NCI-H446 treated with DMSO at 0.1 percent for 48 hours (cell line): ENCODE results near the gene DCP2.

Source experiments
- DNase-seq: peaks from one replicate; lab custom pipeline; 2025; lab: John Stamatoyannopoulos, UW

Gene DCP2

GRCh38 chr5:112967520-112968083 lies 9.0 kb upstream of the DCP2 start:
- no peak for DNase-seq

GRCh38 chr5:112968411-112969106 lies 8.0 kb upstream of the DCP2 start:
- no peak for DNase-seq

GRCh38 chr5:112971276-112971675 lies 5.3 kb upstream of the DCP2 start:
- DNase-seq, result no peak

- no peak for DNase-seq
These were observed 3.6 kb upstream of the DCP2 start for GRCh38 chr5:112973036-112973435.

- DNase-seq, result no peak
These were observed 2.7 kb upstream of the DCP2 start for GRCh38 chr5:112973904-112974303.

GRCh38 chr5:112974901-112975300 lies 1.7 kb upstream of the DCP2 start:
- no peak for DNase-seq

GRCh38 chr5:112975721-112976431 lies 722 bp upstream of the DCP2 start:
- DNase-seq, result no peak

GRCh38 chr5:112977440-112977861 lies 853 bp downstream of the DCP2 start:
- no peak for DNase-seq

GRCh38 chr5:112978836-112979235 lies 2.2 kb downstream of the DCP2 start:
- DNase-seq, result no peak

GRCh38 chr5:112979723-112980122 lies 3.1 kb downstream of the DCP2 start:
- DNase-seq, result no peak

GRCh38 chr5:112983363-112983762 lies 6.8 kb downstream of the DCP2 start:
- DNase-seq, result no peak

GRCh38 chr5:112986224-112986623 lies 9.6 kb downstream of the DCP2 start:
- DNase-seq, result no peak

GRCh38 chr5:112995764-112996618 lies 19.4 kb downstream of the DCP2 start:
- peak; percentile 40 for DNase-seq

- DNase-seq, result no peak
These were observed 20.3 kb downstream of the DCP2 start for GRCh38 chr5:112996830-112997374.

- DNase-seq, result no peak
These were observed 21.7 kb downstream of the DCP2 start for GRCh38 chr5:112998296-112998695.

GRCh38 chr5:113000466-113000865 lies 23.9 kb downstream of the DCP2 start:
- DNase-seq, result no peak

- no peak for DNase-seq
These were observed 25.8 kb downstream of the DCP2 start for GRCh38 chr5:113002423-113002822.

GRCh38 chr5:113003763-113004162 lies 27.2 kb downstream of the DCP2 start:
- no peak for DNase-seq

- no peak for DNase-seq
These were observed 28.9 kb downstream of the DCP2 start for GRCh38 chr5:113005454-113005853.

- no peak for DNase-seq
These were observed 41.5 kb downstream of the DCP2 start for GRCh38 chr5:113017881-113018635.
